WERI-Rb-1 (cell line): Measurements from ENCODE around the gene HECTD4.
"Not testable (repeated sequence)": the region's sequence is repeated elsewhere in the genome, so short reads cannot be mapped to it uniquely, and the experiment has no call there.

Experiments used
- DNase-seq: peaks from one replicate; pipeline ENCODE4 v3.0.0-alpha.2; 2020
- H3K27ac ChIP-seq: fragments of 250-450 bp; sonication (Bioruptor Pico); 2 replicates; pipeline ENCODE4 v1.5.1; 2020; ENCODE audit warnings: mild to moderate bottlenecking, moderate library complexity
- H3K27me3 ChIP-seq: fragments of 250-450 bp; sonication (Bioruptor Pico); 2 replicates; pipeline ENCODE4 v1.5.1; 2021; ENCODE audit warnings: mild to moderate bottlenecking, low read depth, moderate library complexity; ENCODE audit not compliant: insufficient read depth, severe bottlenecking
- H3K36me3 ChIP-seq: fragments of 250-450 bp; sonication (Bioruptor Pico); 2 replicates; pipeline ENCODE4 v1.5.1; 2020; ENCODE audit warnings: mild to moderate bottlenecking, moderate library complexity
- H3K4me3 ChIP-seq: 2 replicates; pipeline ENCODE4 v1.5.1; 2011; ENCODE audit warnings: low read depth, mild to moderate bottlenecking, control low read depth, low read length
- H3K9me3 ChIP-seq: fragments of 250-450 bp; sonication (Bioruptor Pico); 2 replicates; pipeline ENCODE4 v1.5.1; 2021; ENCODE audit warnings: mild to moderate bottlenecking, moderate library complexity; ENCODE audit not compliant: severe bottlenecking
- TF ChIP-seq, protein P1 (sequence below): IDR thresholded peaks from 2 replicates; pipeline ENCODE4 v1.5.1; 2011; ENCODE audit warnings: low read depth, mild to moderate bottlenecking, control low read depth, inconsistent platforms, low read length

Gene HECTD4

DNA sequence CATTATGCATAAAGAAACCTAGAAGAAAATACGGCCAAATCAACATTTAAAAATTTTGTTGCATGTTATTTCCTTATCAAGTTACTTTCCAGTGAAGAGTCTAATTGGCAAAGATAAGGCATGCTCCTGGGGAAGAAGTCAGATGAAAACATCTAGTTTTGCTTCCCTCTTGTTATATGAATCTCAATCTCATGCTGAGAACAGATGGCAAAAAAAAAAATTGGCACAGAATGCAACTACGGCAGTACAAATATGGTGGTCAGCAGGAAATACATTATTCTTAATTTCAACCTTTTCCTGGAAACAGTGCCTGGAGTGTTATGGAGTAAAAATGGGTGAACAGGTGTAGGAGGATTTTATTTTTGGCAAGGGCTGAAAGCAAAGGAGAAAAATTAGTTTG lies 32.8 kb downstream of the HECTD4 start:
- no peaks in the 10 kb centered on the region for H3K9me3 ChIP-seq
- H3K27ac ChIP-seq = no peak overlapping the region
- DNase-seq = no peak
- TF ChIP-seq, protein P1, sequence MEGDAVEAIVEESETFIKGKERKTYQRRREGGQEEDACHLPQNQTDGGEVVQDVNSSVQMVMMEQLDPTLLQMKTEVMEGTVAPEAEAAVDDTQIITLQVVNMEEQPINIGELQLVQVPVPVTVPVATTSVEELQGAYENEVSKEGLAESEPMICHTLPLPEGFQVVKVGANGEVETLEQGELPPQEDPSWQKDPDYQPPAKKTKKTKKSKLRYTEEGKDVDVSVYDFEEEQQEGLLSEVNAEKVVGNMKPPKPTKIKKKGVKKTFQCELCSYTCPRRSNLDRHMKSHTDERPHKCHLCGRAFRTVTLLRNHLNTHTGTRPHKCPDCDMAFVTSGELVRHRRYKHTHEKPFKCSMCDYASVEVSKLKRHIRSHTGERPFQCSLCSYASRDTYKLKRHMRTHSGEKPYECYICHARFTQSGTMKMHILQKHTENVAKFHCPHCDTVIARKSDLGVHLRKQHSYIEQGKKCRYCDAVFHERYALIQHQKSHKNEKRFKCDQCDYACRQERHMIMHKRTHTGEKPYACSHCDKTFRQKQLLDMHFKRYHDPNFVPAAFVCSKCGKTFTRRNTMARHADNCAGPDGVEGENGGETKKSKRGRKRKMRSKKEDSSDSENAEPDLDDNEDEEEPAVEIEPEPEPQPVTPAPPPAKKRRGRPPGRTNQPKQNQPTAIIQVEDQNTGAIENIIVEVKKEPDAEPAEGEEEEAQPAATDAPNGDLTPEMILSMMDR = no peak
- H3K36me3 ChIP-seq = no peaks in the 10 kb centered on the region
- H3K4me3 ChIP-seq = no peak overlapping the region
- H3K27me3 ChIP-seq = no peaks in the 10 kb centered on the region

DNA sequence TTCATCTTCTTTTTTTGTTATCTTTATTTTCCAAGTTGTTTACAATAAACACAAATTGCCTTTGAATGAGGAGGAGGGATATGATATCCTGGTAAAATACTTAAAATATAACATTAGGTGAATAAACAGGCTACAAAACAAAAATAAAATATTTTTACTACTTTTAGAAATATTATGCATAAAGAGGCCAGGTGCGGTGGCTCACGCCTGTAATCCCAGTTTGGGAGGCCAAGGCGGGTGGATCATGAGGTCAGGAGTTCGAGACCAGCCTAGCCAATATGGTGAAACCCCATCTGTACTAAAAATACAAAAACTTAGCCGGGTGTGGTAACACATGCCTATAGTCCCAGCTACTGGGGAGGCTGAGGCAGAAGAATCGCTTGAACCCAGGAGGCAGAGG lies 33.3 kb downstream of the HECTD4 start:
- H3K36me3 ChIP-seq, H3K27me3 ChIP-seq, H3K4me3 ChIP-seq, H3K27ac ChIP-seq, DNase-seq, H3K9me3 ChIP-seq: not testable (repeated sequence)

DNA sequence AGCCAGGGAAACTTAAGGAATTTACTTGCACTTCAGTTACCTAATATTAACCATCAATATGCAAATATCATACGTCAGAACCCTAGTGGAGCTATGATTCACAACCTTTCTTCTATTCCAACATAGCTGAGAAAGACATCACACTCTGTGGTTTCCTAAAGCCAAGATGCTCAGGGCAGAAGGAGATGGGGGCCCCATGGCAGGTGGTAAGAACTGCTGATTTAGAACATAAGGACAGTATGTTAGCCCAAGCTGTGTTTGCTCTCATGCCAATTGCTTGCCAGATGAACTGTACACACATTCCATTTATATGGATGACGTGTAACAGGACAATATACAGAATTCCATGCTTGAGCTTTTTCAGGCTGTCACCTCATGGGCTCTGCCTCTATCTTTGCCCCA lies 34.6 kb downstream of the HECTD4 start:
- Histone ChIP-seq H3K27me3 (no peaks in the 10 kb centered on the region), H3K36me3 (no peaks in the 10 kb centered on the region), H3K27ac (no peak overlapping the region), H3K4me3 (no peak overlapping the region), H3K9me3 (no peaks in the 10 kb centered on the region)
- TF ChIP-seq, protein P1 = no peak
- no peak for DNase-seq

DNA sequence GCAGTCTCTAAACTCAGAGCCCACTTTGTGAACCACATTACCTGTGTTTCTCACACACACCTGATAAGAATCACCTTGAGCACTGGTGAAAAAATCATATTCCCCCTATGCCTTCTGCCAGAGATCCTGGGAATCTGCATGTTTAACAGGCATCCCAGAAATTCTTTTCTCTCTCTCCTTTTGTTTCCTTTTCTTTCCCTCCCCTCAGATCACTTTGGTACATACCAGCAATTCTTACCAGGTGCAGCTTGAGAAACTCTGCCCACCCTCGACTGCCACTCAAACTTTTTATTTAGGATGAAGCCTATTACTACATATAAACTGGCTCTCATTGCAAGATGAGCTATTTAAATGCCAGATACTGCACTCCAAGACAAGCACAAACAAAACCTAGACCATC lies 36.0 kb downstream of the HECTD4 start:
- Histone ChIP-seq H3K4me3 (no peak overlapping the region), H3K36me3 (no peaks in the 10 kb centered on the region), H3K9me3 (no peaks in the 10 kb centered on the region), H3K27ac (no peak overlapping the region), H3K27me3 (no peaks in the 10 kb centered on the region)
- TF ChIP-seq, protein P1 = no peak
- DNase-seq = no peak

DNA sequence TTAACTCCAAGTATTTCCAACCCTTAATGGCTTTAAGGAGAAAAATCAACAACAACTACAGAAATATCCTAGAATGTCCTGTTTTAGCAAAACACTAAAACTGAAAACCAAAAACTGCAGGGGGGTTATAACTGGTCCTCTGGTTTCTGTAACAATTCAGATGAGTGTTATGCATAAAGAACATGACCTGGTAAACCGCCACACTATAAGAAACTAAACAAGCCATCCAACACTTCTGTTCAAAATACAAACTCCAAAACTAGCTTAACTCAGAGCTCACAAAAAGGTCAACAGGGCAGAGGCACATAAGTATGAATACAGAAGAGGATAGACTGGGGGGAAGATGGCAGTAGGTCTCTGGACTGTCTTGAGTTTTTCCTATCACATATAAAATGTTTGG lies 38.0 kb downstream of the HECTD4 start:
- Histone ChIP-seq H3K4me3 (no peak overlapping the region), H3K9me3 (no peaks in the 10 kb centered on the region), H3K36me3 (no peaks in the 10 kb centered on the region), H3K27me3 (no peaks in the 10 kb centered on the region), H3K27ac (no peak overlapping the region)
- TF ChIP-seq, protein P1 = no peak
- DNase-seq = no peak

DNA sequence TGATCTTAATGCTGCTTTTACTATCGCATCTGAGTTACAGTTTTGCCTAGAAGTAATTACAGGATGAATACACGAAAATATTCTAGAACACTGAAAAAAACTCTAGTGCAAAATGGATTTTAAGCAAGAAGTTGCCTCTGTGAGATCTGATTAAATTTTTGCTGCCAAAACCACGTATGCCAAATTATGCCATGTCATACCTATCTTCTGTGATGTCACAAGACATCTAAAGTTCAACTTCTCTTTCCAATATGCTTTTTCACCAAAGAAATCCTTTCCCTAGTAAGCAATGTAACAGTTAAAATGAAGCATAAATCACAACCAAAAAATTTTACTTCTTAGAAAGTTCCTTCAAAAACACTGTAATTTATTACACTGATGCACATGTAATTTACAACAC lies 39.6 kb downstream of the HECTD4 start:
- H3K27ac ChIP-seq = no peak overlapping the region
- TF ChIP-seq, protein P1 = no peak
- no peak for DNase-seq

More for the DNA sequence above, 39.6 kb downstream of the HECTD4 start:
- Histone ChIP-seq H3K4me3 (no peak overlapping the region), H3K9me3 (no peaks in the 10 kb centered on the region), H3K27me3 (no peaks in the 10 kb centered on the region), H3K36me3 (0 out of 2 replicates have a peak, but pooled peaks cover 2% of the 10 kb centered on the region)
